Keratinocyte (primary cell): ENCODE results near the gene NKX6-1. TPM values are rescaled to one million over a fixed set of nuclear protein-coding genes. Genes with fewer than 3 reads are reported as not detected.

Experiments
- DNase-seq: peaks from one replicate; pipeline ENCODE4 v3.0.0-alpha.2; 2011; ENCODE audit warnings: low read depth, missing footprints, low spot score
- FAIRE-seq: peaks from 2 replicates; lab custom pipeline; 2011; peaks lifted over from hg19 to GRCh38; lab: Jason Lieb, UNC
- H2AFZ ChIP-seq: 2 replicates; pipeline ENCODE4 v1.6.0; 2012; ENCODE audit warnings: low read length, control low read depth, inconsistent platforms; ENCODE audit not compliant: control insufficient read depth
- H3K27ac ChIP-seq: 2 replicates; pipeline ENCODE4 v1.5.1; 2011; ENCODE audit warnings: low read length; ENCODE audit not compliant: control insufficient read depth, insufficient read depth
- H3K27me3 ChIP-seq: 3 replicates; pipeline ENCODE4 v1.6.0; 2011; ENCODE audit warnings: low read length; ENCODE audit not compliant: control insufficient read depth, insufficient read depth; ENCODE audit errors: extremely low read depth
- H3K36me3 ChIP-seq, 2 experiments: 2 replicates in 1 of 2; 3 replicates in 1 of 2; pipeline ENCODE4 v1.5.1; 2011; ENCODE audit warnings: low read length in 2 of 2, mild to moderate bottlenecking in 1 of 2; ENCODE audit not compliant: control insufficient read depth in 2 of 2, insufficient read depth in 2 of 2; ENCODE audit errors: extremely low read depth in 1 of 2
- H3K4me1 ChIP-seq: 3 replicates; pipeline ENCODE4 v1.5.1; 2011; ENCODE audit warnings: low read length; ENCODE audit not compliant: control insufficient read depth, insufficient read depth; ENCODE audit errors: extremely low read depth
- H3K4me2 ChIP-seq: 3 replicates; pipeline ENCODE4 v1.6.0; 2011; ENCODE audit warnings: low read depth, low read length; ENCODE audit not compliant: control insufficient read depth, insufficient read depth; ENCODE audit errors: extremely low read depth
- H3K4me3 ChIP-seq, 3 experiments: fragments of 200-600 bp in 1 of 3; sonication (generic) in 1 of 3; 2 replicates in 2 of 3; 3 replicates in 1 of 3; pipeline ENCODE4 v1.5.1; 2011 to 2016; ENCODE audit warnings: low read length in 3 of 3, mild to moderate bottlenecking in 3 of 3, control low read depth in 2 of 3, inconsistent platforms in 1 of 3, low read depth in 1 of 3, mixed read lengths in 1 of 3, mixed run types in 1 of 3, moderate library complexity in 1 of 3; ENCODE audit not compliant: control insufficient read depth in 2 of 3, insufficient read depth in 2 of 3; ENCODE audit errors: extremely low read depth in 1 of 3
- H3K79me2 ChIP-seq: 2 replicates; pipeline ENCODE4 v1.6.0; 2012; ENCODE audit warnings: low read length; ENCODE audit not compliant: control insufficient read depth, insufficient read depth
- H3K9ac ChIP-seq: 3 replicates; pipeline ENCODE4 v1.6.0; 2011; ENCODE audit warnings: low read length; ENCODE audit not compliant: control insufficient read depth, insufficient read depth; ENCODE audit errors: extremely low read depth
- H3K9me1 ChIP-seq: 3 replicates; pipeline ENCODE4 v1.6.0; 2011; ENCODE audit warnings: low read length; ENCODE audit not compliant: control insufficient read depth, insufficient read depth; ENCODE audit errors: extremely low read depth
- H3K9me3 ChIP-seq: 2 replicates; pipeline ENCODE4 v1.5.1; 2012; ENCODE audit warnings: low read depth, low read length; ENCODE audit not compliant: control insufficient read depth
- H4K20me1 ChIP-seq: 3 replicates; pipeline ENCODE4 v1.6.0; 2011; ENCODE audit warnings: low read length; ENCODE audit not compliant: control insufficient read depth, insufficient read depth; ENCODE audit errors: extremely low read depth
- CTCF ChIP-seq, 3 experiments: IDR thresholded peaks in 1 of 3; conservative IDR thresholded peaks in 1 of 3; optimal IDR thresholded peaks in 1 of 3; 2 replicates in 2 of 3; 3 replicates in 1 of 3; pipeline versions ENCODE3 to v1.5.1; 2011; ENCODE audit warnings: low read length in 3 of 3, mild to moderate bottlenecking in 3 of 3, moderate library complexity in 2 of 3, control low read depth in 1 of 3, inconsistent platforms in 1 of 3; ENCODE audit not compliant: insufficient read depth in 2 of 3; ENCODE audit errors: extremely low read depth in 1 of 3
- EZH2 ChIP-seq: IDR thresholded peaks from one replicate; pipeline ENCODE4 v1.6.1; 2012; ENCODE audit warnings: inconsistent platforms, mild to moderate bottlenecking, low read length, moderate library complexity
- dilution Hi-C: fragments of 300-500 bp; cut with MboI; formaldehyde crosslinking; loops from one replicate; pipeline ENCODE4 v1.7.0; 2020; ENCODE audit warnings: low sequenced_read_pairs; ENCODE audit not compliant: extremely low pct_ligation_motif_present
- polyA plus RNA-seq, 5 experiments: library from polyadenylated mRNA; depleted of rRNA in 3 of 5; stranded (reverse) in 3 of 5; stranded (forward) in 1 of 5; unstranded in 1 of 5; fragments of >200 nt; gene quantifications; 1 replicate in 1 of 5; 2 replicates in 3 of 5; 3 replicates in 1 of 5; pipeline versions ENCODE4 v1.2.1 to v1.2.3, GENCODE V29; 2011 to 2012; ENCODE audit warnings: missing spikeins in 2 of 5, low read depth in 1 of 5, low replicate concordance in 1 of 5

The NKX6-1 gene
- polyA plus RNA-seq, 1 donor (not counting 4 experiments of a cell fraction or from before 2014, with no cell fraction given), result not detected

GRCh38 chr4:84531689-84532088 lies 32.6 kb upstream of the NKX6-1 start:
- Histone ChIP-seq H3K9ac (no peak overlapping the region), H3K4me2 (no peak overlapping the region), H3K27ac (no peak overlapping the region), H3K36me3 (no peaks in the 10 kb centered on the region), H3K4me1 (no peaks in the 10 kb centered on the region), H4K20me1 (no peaks in the 10 kb centered on the region), H3K4me3 (no peak overlapping the region), H2AFZ (no peak overlapping the region), H3K9me1 (no peaks in the 10 kb centered on the region), H3K27me3 (no peaks in the 10 kb centered on the region), H3K79me2 (no peaks in the 10 kb centered on the region), H3K9me3 (no peaks in the 10 kb centered on the region)
- DNase-seq (no peak), FAIRE-seq (no peak)
- dilution Hi-C loops, result no loop called here
- no peak for TF ChIP-seq EZH2
- no peak for TF ChIP-seq CTCF (optimal IDR thresholded peaks at IDR 0.05 in 1 of 3, IDR thresholded peaks at IDR 0.05 in 1 of 3, conservative IDR thresholded peaks at IDR 0.05 in 1 of 3; ENCODE audit: extremely low read depth in 1 of 3, insufficient read depth in 2 of 3, low read length in 3 of 3)

- Histone ChIP-seq H3K79me2 (no peaks in the 10 kb centered on the region), H2AFZ (no peak overlapping the region), H3K9ac (no peak overlapping the region), H3K9me1 (no peaks in the 10 kb centered on the region), H4K20me1 (no peaks in the 10 kb centered on the region), H3K4me1 (no peaks in the 10 kb centered on the region), H3K4me2 (no peak overlapping the region), H3K4me3 (no peak overlapping the region), H3K36me3 (no peaks in the 10 kb centered on the region), H3K27ac (no peak overlapping the region), H3K9me3 (no peaks in the 10 kb centered on the region), H3K27me3 (no peaks in the 10 kb centered on the region)
- dilution Hi-C loops, result no loop called here
- FAIRE-seq, result no peak
- no peak for DNase-seq
- TF ChIP-seq EZH2 (no peak), CTCF (optimal IDR thresholded peaks at IDR 0.05 in 1 of 3, IDR thresholded peaks at IDR 0.05 in 1 of 3, conservative IDR thresholded peaks at IDR 0.05 in 1 of 3; ENCODE audit: extremely low read depth in 1 of 3, insufficient read depth in 2 of 3, low read length in 3 of 3) (no peak)
These were observed 31.8 kb upstream of the NKX6-1 start for GRCh38 chr4:84530871-84531270.
